Stimulated activated CD8-positive, alpha-beta memory T cell treated with anti-CD3 and anti-CD28 coated beads, Interleukin-4, amount 100 ng/mL, for 48 hours (primary cell): ENCODE results near the gene PP2D1.
A peak's percentile ranks its signal among the peaks of the same experiment; 100 is the strongest.
"Not testable (repeated sequence)": the region's sequence is repeated elsewhere in the genome, so short reads cannot be mapped to it uniquely, and the experiment has no call there.

ENCODE experiments used
- DNase-seq: peaks from one replicate; pipeline ENCODE4 v3.0.0-alpha.2; 2020

The PP2D1 gene

DNA sequence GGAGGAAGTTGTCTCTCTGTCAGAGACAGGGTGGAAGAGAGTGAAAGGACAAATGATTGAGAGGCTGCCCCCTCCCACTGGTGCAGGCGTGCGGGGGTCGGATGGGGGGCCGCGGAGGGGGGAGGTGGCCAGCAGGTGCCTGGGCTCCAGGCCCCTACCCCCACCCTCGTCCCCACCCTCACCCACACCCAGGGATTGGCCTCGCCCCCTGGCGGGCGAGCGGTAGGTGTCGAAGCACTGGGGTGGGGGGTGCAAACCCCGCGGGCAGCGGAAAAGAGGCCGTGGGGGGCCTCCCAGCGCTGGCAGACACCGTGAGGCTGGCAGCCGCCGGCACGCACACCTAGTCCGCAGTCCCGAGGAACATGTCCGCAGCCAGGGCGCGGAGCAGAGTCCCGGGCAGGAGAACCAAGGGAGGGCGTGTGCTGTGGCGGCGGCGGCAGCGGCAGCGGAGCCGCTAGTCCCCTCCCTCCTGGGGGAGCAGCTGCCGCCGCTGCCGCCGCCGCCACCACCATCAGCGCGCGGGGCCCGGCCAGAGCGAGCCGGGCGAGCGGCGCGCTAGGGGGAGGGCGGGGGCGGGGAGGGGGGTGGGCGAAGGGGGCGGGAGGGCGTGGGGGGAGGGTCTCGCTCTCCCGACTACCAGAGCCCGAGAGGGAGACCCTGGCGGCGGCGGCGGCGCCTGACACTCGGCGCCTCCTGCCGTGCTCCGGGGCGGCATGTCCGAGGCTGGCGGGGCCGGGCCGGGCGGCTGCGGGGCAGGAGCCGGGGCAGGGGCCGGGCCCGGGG, 27.9 kb upstream of the PP2D1 start, which contains the start of gene KAT2B:
TSS of gene KAT2B (plus strand) at position 682 of the 783 bp plus-strand sequence. CDS start at position 714, 32 bp downstream.
- DNase-seq: peak; percentile 83

DNA sequence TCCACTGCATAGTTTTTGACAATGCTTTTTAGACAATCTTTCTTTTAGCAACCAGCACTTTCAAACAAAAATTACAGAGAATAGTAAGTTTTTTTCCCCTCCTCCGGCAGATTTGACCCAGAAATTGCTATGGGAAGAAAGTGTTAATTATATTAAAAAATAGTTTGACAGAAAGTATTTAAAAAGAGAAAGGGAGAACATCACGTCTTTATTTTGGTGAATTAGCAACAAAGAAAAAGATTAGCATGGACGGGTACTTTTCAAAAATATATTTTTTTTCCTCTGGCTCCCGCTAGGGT, 27.4 kb upstream of the PP2D1 start:
- DNase-seq: no peak

DNA sequence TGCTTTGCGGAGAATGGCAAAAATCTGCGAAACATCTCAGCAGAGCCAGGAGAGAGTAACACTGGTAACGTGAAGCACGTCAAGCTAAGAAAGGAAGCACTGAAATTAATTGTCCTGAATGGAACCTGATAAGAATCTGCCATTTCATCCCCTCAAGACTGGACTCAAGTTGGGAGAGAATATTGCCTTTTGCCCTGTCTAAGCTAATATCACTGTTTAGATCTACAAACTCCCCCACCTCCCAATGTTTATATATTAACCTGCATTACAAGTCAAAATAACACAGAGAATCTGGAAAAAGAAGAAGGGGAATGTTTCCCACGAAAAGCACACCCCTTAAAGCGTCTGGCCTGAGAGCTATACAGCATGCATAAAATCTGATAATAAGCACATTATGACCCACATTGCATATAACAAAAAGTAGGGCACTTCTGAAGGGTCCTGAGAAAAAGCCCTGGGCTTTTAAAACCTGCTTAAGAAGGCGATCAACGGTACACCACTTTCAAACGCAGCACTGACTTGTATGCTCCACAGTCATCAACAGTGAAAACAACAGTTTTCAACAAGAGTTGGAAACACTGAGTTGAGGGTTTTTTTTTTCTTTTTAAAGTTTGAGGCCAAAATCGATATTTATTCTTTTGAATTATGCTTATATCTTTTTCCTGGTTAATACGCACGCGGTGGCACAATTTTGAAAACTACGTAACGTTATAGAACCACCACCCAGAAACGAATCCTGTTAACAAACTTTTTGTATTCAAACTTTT, 26.8 kb upstream of the PP2D1 start:
- no peak for DNase-seq

DNA sequence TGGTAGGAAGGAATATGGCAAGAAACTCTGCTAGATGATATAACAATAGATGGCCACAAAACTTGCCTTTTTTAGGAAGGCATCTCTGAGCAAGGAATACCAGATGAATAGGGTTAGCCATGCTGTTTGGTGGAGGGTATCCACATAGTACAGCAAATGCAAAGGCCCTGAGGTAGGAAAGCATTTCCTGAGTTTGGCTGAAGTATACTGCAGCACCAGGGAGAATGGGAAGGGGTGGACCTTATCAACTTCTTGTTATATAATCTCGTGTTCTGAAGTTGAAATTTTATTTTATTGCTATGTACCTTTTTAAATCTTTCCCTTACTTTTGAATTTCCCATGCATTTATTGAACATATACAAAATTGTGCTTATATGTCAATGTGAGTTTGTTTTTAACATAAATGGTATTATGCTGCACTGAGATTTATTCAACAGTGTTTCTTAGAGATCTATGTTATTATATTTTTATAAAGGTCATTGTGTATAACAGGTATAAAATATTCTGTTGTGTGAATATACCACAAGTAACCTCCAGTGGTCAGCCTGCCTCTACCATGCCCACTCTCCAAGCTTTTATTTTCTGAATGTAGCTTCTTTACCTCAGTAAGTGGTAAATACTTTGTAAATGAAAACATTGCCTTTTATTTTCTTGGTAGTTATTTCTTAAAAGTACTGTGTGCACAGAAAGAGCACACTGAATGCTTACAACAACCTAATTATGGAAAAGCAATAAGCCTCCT, 25.4 kb upstream of the PP2D1 start:
- no peak for DNase-seq

DNA sequence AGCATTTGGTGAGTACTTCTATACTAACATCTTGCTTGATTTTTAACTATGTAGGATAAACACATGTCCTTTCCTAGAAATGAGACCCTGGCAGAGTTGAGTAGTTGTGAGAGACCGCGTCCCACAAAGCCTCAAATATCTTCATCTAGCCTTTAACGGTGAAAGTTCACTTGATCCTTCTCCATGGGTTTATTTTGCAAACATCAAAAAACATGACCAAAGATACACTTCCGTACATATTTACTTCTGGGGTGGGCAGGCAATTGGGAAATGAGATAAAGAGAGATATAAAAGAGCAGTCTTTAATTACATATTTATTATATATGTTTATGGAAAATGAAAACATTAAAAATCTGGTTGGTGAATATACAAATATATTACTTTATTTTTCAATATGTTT, 23.0 kb upstream of the PP2D1 start:
- DNase-seq: no peak

DNA sequence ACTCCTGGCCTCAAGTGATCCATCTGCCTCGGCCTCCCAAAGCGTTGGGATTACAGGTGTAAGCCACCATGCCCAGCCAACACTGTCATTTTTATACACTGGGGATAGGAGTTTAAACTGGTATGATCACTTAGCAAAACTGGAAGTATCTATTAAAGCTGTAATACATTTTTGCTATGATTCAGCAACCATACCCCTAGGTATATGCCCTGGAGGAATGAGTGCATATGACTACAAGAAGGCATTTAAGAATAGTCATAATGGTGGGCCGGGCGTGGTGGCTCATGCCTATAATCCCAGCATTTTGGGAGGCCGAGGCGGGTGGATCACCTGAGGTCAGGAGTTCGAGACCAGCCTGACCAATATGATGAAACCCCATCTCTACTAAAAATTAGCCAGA, 19.9 kb upstream of the PP2D1 start:
- DNase-seq: not testable (repeated sequence)

DNA sequence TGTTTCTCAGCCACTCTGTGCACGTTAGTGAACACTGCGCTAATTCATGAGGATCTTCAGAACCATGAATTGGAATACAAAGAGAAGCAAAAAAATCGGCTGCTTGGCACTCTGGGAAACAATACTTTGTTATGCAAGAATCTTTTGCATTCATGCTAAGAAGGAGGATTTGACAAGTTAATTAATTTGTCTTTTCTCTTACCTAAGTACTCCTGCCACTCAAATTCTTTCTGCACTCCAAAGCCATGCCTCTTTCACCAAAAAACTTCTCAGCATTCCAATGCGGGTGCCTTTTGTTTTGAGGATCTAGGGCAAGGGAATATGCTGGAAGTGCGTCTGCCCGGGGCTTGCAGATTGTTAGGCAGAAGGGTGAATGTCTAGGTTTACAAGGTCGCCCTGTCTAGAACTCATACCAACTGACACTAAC, 16.9 kb upstream of the PP2D1 start:
- no peak for DNase-seq

DNA sequence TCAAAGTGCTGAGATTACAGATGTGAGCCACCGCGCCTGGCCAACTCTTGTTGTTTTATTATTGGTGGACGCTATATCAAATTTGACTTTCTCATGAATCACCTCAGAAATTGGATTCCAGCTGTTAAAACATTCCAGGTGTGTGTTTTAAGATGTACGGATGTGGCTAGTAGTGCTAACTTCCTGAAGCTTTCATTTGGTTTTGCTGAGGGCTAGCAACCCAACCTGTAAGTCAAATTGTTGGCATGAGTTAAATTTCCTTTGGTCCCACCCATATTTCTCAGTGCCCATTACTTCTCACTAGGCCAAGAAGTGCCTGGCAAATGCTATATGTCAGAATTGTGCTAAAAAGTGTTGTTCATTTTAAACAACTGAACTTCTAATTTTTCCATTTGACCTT, 15.1 kb upstream of the PP2D1 start:
- DNase-seq: no peak

DNA sequence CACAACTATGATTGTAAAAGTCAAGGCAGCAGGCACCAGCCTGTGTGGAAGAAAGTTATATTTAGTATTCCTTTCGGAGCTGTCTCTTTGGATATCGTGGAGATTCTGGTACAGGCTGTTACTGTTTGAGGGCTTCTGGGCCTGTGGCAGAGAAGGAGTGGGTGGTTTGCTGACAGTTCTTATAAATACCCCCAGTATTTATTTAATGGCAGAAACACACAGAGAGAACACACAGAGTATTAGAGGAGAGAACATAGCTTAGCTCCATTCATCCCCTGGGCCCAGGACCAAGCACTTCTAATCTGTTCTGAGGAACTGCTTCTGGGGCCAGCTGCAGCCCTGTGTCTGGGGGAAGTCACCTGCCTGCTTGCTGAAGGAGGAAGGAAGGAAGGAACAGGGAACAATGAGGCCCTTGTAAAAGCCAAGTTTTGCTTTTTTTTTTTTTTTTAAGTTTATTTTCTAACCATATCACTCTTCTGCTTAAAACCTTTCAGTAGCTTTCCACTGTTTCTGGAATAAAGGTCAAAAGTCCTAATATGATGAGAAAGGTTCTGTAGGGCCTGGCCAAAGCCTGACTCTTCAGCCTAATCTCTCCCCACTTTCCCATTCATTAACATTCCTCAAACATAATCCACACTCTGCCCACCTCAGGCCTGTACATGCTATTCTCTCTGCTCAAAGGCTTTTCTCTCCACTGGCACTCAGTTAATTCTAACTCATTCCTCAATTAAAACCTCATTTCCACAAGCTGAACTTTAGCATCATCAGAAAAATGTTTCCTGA, 11.8 kb upstream of the PP2D1 start:
- DNase-seq: no peak

DNA sequence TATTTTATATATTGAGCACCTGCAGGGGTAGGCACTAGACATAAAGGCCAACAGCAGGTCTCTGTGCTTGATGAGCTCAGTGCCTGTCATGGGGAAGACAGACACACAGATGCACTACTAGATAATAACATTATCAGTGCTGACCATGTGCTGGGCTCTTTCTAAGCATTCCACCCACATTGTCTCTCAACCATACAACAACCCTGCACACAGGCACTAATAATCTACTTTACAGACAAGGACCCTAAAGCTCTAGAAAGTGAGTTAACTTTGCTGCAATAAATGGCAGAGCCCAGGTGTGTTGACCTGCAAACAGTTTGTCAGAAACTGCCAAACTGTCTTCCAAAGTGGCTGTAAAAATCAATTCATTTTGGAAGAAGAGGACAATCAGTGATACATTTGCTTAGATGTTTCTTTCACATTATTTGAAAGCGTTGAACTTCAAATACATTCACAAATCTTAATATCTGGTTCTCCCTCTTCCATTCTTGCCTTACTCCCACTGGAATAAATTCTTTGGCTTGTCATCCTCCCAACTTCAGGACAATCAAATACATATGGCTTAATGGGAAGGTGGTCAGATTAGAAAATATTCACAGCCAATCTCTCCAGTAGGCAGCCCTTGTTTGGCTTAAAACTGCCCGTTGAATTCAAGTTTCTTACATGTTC, 11.0 kb upstream of the PP2D1 start:
- DNase-seq: no peak

DNA sequence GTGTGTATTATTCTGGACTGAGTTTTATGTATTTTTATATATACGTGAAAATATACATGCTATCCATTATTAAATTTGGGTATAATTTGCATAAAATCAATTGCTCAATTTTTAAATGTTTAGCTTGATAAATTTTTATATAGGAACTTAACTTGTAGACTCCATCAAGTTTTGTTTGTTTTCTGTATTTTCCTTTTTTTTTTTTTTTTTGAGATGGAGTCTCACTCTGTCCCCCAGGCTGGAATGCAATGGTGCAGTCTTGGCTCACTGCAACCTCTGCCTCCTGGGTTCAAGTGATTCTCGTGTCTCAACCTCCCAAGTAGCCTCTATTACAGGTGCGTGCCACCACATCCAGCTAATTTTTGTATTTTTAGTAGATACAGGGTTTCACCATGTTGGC, 4.0 kb upstream of the PP2D1 start:
- not testable (repeated sequence) for DNase-seq

DNA sequence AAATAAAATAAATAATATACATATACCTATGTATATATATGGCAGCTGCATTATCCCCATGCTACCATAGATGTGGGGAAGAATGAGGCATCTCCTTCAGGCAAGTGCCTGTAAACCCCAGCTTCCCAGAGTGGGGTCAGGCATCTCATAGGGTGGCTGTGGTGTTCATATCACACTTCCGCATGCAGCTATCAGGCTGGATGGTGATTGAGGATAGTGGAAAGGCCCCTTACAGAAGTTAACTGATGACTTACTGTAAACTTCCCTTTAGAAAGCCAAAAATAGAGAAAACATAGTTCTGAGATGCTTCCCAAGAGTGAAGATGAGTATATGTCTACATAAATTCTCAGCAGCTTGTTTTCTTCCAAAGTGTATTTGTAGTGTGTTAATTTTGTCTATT, 3.5 kb upstream of the PP2D1 start:
- DNase-seq: no peak

DNA sequence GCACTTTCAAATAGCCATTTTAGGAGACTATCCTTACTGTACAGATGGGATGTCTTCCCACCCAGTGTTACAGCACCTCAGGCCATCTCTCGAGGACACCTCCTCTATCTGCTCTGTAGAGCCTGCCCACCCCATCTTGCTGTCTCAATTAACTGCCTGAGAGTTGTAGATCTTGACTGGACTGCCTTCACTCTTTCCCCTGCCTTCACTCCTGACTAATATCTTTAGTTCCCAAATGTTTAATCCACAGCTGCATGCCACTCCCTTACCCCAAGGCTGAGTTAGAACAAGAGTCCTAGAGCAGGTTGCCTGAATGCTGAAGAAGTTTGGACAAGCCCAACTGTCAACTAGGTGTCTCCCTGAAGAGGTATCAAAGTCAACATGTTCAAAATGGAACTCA, 1.3 kb upstream of the PP2D1 start:
- DNase-seq: no peak

DNA sequence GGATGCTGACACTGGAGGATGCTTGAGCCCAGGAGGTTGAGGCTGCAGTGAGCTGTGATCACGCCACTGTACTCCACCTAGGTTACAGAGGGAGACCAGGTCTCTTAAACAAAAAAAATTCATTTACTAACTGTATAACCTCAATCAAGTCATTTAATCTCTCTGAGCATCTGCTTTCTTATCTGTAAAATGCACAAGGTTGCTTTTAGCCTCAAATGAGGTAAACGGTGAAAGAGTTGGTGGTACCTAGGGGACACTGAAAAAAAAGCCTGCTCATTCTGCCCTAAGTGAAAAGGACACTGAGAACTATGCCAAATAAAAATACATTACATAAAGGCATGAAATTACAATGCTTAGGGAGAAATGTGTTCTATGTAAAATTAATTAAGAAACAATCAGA, 3.4 kb downstream of the PP2D1 start:
- DNase-seq: no peak

DNA sequence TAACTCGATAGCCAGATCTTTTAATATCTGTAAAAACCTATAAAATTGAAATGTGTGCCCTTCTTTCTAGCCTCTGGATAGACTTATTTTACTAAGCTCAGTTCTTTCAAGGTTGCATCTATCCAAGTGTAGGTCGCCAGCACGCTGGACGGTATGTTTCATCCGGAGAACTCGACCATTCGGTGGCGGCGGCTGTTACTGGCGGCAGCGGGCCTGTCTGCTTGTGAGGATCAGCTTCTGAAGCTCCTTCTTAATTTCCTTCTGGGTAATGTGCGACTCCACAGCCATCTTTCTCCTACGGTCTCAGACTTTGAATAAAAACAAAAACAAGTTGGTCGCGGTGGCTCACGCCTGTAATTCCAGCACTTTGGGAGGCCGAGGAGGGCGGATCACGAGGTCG, 4.1 kb downstream of the PP2D1 start:
- DNase-seq: no peak

DNA sequence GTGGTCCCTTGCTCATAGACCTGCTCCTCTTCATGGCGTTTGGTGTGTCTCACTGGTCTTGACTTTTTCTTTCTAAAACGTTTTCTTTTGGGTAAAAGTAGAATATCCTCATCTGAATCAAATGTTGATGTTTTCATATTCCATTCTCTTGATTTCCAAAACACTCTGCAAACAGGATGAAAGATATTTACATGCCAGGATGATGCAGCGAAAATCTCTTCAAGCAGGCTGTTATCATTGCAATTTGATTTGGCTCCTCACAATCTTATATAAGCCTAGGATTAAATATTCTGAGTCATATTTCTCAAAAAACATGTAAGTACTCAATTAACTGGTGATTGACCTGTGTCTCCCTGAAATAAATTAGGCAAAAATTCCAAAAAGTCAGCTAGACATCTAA, 10.1 kb downstream of the PP2D1 start:
- no peak for DNase-seq

DNA sequence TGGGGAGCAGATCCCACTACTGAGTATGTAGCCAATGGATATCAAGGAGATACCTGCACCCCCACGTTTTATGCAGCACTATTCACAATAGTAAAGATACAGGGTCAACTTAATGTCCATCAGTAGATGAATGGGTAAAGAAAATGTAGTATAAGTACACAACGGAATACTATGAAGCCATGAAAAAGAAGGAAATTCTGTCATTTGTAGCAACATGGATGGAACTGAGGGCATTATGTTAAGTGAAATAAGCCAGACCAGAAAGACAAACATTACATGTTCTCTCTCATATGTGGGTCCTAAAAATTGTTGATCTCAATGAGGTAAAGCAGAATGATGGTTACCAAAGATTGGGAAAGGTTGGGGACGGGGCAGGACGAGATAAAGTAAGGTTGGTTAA, 14.6 kb downstream of the PP2D1 start:
- DNase-seq: no peak

DNA sequence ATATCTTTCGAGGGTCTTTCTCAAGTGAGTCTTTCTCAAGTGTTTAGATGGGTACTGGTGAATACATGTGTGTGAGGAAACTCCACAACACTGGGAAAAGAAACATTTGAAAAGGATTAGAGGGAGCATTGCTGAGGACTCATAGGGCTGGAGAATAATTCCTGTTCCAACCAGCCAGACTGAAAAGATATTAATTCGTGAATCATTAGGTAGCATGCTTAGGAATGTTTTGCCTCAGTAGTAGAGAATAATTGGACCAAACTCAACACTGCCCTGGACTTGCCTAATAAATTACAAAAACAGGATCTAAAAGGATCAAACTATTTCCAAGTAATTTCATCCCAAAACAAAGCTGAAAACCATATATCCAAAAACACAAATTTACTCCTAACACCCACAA, 17.3 kb downstream of the PP2D1 start:
- DNase-seq: no peak

DNA sequence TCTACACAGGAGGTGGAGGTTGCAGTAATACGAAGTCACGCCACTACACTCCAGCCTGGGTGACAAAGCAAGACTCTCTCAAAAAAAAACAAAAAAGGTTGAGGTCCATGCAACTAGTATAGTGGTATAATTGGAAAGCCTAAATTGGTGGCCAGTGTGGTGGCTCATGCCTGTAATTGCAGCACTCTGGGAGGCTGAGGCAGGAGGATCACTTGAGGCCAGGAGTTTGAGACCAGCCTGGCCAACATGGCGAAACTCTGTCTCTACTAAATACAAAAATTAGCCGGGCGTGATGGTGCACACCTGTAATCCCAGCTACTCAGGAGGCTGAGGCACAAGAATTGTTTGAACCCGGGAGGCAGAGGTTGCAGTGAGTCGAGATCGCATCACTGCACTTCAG, 23.2 kb downstream of the PP2D1 start:
- not testable (repeated sequence) for DNase-seq

DNA sequence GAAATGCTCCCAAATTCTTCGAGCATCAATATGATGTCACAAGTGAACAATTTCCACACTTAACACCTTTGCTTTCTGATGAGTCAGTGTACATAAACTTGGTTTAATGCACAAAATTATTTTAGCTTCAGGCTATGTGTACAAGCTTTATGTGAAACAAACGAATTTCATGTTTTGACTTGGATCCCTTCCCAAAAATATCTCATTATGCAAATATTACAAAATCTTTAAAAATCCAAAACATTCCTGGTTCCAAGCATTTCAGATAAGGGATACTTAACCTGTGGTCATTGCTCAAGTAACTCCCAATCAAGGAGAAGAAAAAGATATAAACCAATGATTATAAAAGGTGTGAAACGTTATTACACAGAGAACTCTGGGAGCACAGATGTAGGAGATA, 40.0 kb downstream of the PP2D1 start:
- DNase-seq: no peak

DNA sequence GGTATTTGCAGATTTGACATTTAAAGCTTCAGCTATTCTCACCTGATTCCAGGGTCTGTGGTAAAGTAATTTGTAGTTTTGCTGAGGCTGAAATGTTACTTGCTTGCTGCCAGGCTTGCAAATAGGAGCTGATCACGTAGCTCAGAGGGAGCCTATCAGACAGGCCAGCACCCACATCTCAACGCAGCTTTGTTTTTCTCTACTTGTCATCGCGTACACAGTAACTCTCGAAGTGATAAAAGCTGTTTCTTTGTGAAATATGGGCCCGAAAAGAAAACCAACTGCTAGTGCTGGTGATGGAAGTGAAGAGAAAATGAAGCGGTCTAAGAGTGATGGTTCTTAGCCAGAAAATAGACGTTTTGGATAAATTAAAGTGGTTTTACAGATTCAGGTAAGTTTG, 41.7 kb downstream of the PP2D1 start:
- no peak for DNase-seq

DNA sequence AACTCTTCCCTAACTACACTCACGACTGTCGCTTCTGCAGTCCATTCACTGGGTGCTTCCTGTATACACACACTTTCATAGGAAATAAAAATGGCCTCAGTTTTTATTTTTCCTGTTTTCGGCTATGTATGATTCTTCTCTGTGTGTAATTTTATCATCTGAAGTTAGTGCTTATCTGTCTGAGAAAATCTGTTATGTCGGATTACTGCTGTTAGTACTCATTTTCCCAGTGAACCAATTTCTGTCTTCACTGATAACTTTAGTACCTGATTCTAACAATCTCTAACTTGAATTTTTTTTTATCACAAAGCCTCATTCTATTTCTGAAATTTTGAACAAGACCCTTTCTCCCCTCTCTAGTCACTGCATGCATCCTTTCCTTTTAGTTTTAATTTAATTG, 44.3 kb downstream of the PP2D1 start:
- no peak for DNase-seq

DNA sequence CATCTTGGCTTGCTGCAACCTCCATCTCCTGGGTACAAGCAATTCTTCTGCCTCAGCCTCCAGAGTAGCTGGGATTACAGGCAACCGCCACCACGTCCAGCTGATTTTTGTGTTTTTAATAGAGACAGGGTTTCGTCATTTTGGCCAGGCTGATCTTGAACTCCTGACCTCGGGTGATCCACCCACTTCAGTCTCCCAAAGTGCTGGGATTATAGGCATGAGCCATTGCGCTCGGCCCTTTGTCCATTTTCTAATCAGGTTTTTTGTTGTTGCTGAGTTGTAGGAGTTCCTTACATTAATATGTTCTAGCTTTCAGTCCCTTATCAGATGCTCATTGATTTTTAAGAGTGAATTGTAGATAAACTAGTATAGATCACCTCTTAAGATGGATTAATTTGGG, 44.9 kb downstream of the PP2D1 start:
- DNase-seq: no peak
